ENCODE measurements around the gene SDR42E2. TPM values are rescaled to one million over a fixed set of nuclear protein-coding genes. Genes with fewer than 3 reads are reported as not detected.

The SDR42E2 gene
- total RNA-seq, 4 donors from 2014 or later: not detected

GRCh38 chr16:22206842-22207714, 44.8 kb downstream of the SDR42E2 start:
- peaks cover 0 to 27% (median 5%) of the 10 kb centered on the region in 4 donors for H3K4me1 ChIP-seq
- peak overlapping the region; percentile 81 to 97 (median 86) for H3K4me3 ChIP-seq

GRCh38 chr16:22207715-22208360, 45.5 kb downstream of the SDR42E2 start:
- TF ChIP-seq CTCF (IDR thresholded peaks at IDR 0.05): no peak
- no peak for TF ChIP-seq POLR2A (IDR thresholded peaks at IDR 0.05)
- Histone ChIP-seq H3K27me3 (no peaks in the 10 kb centered on the region), H3K9me3 (no peaks in the 10 kb centered on the region), H3K36me3 (peaks cover 0 to 5% (median 0%) of the 10 kb centered on the region in 3 donors), H3K4me1 (peaks cover 0 to 27% (median 5%) of the 10 kb centered on the region in 4 donors), H3K4me3 (peak overlapping the region; percentile 81 to 97 (median 86)), H3K27ac (peak overlapping the region in 2 of 4 donors; percentile 85 to 93)
- DNase-seq: no peak

More at GRCh38 chr16:22206842-22207714, 44.8 kb downstream of the SDR42E2 start:
- Histone ChIP-seq H3K9me3 (no peaks in the 10 kb centered on the region), H3K27ac (peak overlapping the region; percentile 72 to 93 (median 83)), H3K27me3 (no peaks in the 10 kb centered on the region), H3K36me3 (no peaks in the 10 kb centered on the region)
- TF ChIP-seq CTCF (IDR thresholded peaks at IDR 0.05): no peak
- TF ChIP-seq POLR2A (IDR thresholded peaks at IDR 0.05): no peak
- DNase-seq: peak; percentile 73 to 80 (median 79)

- Histone ChIP-seq H3K27ac (no peak overlapping the region), H3K9me3 (no peaks in the 10 kb centered on the region), H3K36me3 (peaks cover 0 to 12% (median 0%) of the 10 kb centered on the region in 3 donors), H3K4me3 (no peak overlapping the region), H3K27me3 (no peaks in the 10 kb centered on the region), H3K4me1 (peaks cover 0 to 27% (median 5%) of the 10 kb centered on the region in 4 donors)
- DNase-seq: no peak
- no peak for TF ChIP-seq CTCF (IDR thresholded peaks at IDR 0.05)
- TF ChIP-seq POLR2A (IDR thresholded peaks at IDR 0.05): no peak
Observed at GRCh38 chr16:22210285-22210684, 48.0 kb downstream of the SDR42E2 start.

GRCh38 chr16:22210854-22211253, 48.5 kb downstream of the SDR42E2 start:
- no peak for DNase-seq
- H3K9me3 ChIP-seq: no peaks in the 10 kb centered on the region
- no peak overlapping the region for H3K27ac ChIP-seq
- peaks cover 0 to 12% (median 0%) of the 10 kb centered on the region in 3 donors for H3K36me3 ChIP-seq
- H3K4me3 ChIP-seq: no peak overlapping the region
- H3K27me3 ChIP-seq: no peaks in the 10 kb centered on the region
- TF ChIP-seq CTCF (IDR thresholded peaks at IDR 0.05) (no peak), POLR2A (IDR thresholded peaks at IDR 0.05) (no peak)
- H3K4me1 ChIP-seq: peaks cover 0 to 27% (median 4%) of the 10 kb centered on the region in 4 donors

GRCh38 chr16:22213236-22213635, 50.9 kb downstream of the SDR42E2 start:
- no peak overlapping the region for H3K4me3 ChIP-seq
- no peak overlapping the region for H3K27ac ChIP-seq
- peaks cover 0 to 15% (median 3%) of the 10 kb centered on the region in 4 donors for H3K4me1 ChIP-seq
- no peak for TF ChIP-seq CTCF (IDR thresholded peaks at IDR 0.05)
- no peak for TF ChIP-seq POLR2A (IDR thresholded peaks at IDR 0.05)
- no peak for DNase-seq
- no peaks in the 10 kb centered on the region for H3K27me3 ChIP-seq
- H3K36me3 ChIP-seq: peaks cover 0 to 12% (median 0%) of the 10 kb centered on the region in 3 donors
- no peaks in the 10 kb centered on the region for H3K9me3 ChIP-seq

All from Peyer's patch (tissue), 4 donors.